Measurements from ENCODE around the gene NUDT14. TPM values are rescaled to one million over a fixed set of nuclear protein-coding genes. Genes with fewer than 3 reads are reported as not detected.

Gene NUDT14
- total RNA-seq, 1 donor from 2014 or later = 37.4 TPM

GRCh38 chr14:105136401-105137322 lies 44.5 kb downstream of the NUDT14 start:
- no peak overlapping the region for H3K27ac Mint-ChIP-seq (ENCODE audit: unreplicated experiment)
- no peak overlapping the region for H3K4me3 Mint-ChIP-seq (ENCODE audit: unreplicated experiment)
- peaks cover 12% of the 10 kb centered on the region for H3K36me3 Mint-ChIP-seq (ENCODE audit: low read depth)
- TF ChIP-seq, protein P1, sequence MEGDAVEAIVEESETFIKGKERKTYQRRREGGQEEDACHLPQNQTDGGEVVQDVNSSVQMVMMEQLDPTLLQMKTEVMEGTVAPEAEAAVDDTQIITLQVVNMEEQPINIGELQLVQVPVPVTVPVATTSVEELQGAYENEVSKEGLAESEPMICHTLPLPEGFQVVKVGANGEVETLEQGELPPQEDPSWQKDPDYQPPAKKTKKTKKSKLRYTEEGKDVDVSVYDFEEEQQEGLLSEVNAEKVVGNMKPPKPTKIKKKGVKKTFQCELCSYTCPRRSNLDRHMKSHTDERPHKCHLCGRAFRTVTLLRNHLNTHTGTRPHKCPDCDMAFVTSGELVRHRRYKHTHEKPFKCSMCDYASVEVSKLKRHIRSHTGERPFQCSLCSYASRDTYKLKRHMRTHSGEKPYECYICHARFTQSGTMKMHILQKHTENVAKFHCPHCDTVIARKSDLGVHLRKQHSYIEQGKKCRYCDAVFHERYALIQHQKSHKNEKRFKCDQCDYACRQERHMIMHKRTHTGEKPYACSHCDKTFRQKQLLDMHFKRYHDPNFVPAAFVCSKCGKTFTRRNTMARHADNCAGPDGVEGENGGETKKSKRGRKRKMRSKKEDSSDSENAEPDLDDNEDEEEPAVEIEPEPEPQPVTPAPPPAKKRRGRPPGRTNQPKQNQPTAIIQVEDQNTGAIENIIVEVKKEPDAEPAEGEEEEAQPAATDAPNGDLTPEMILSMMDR (IDR thresholded peaks at IDR 0.05) = no peak
- DNase-seq (ENCODE audit: low spot score) = peak; percentile 70
- H3K9me3 Mint-ChIP-seq (ENCODE audit: low read depth) = peaks cover 6% of the 10 kb centered on the region
- peaks cover 12% of the 10 kb centered on the region for H3K27me3 Mint-ChIP-seq (ENCODE audit: low read depth)
- no peaks in the 10 kb centered on the region for H3K4me1 Mint-ChIP-seq (ENCODE audit: low read depth)

- peaks cover 6% of the 10 kb centered on the region for H3K36me3 Mint-ChIP-seq (ENCODE audit: low read depth)
- DNase-seq (ENCODE audit: low spot score) = peak; percentile 8
- TF ChIP-seq, protein P1 (IDR thresholded peaks at IDR 0.05) = no peak
- peaks cover 6% of the 10 kb centered on the region for H3K9me3 Mint-ChIP-seq (ENCODE audit: low read depth)
- no peaks in the 10 kb centered on the region for H3K4me1 Mint-ChIP-seq (ENCODE audit: low read depth)
- H3K27ac Mint-ChIP-seq (ENCODE audit: unreplicated experiment) = no peak overlapping the region
- no peak overlapping the region for H3K4me3 Mint-ChIP-seq (ENCODE audit: unreplicated experiment)
- peaks cover 12% of the 10 kb centered on the region for H3K27me3 Mint-ChIP-seq (ENCODE audit: low read depth)
These were observed 45.3 kb downstream of the NUDT14 start for GRCh38 chr14:105135700-105136395.

GRCh38 chr14:105132921-105133654 lies 48.0 kb downstream of the NUDT14 start:
- peaks cover 20% of the 10 kb centered on the region for H3K27me3 Mint-ChIP-seq (ENCODE audit: low read depth)
- H3K9me3 Mint-ChIP-seq (ENCODE audit: low read depth) = peaks cover 3% of the 10 kb centered on the region
- H3K27ac Mint-ChIP-seq (ENCODE audit: unreplicated experiment) = no peak overlapping the region
- TF ChIP-seq, protein P1 (IDR thresholded peaks at IDR 0.05) = no peak
- no peak overlapping the region for H3K4me3 Mint-ChIP-seq (ENCODE audit: unreplicated experiment)
- DNase-seq (ENCODE audit: low spot score) = no peak
- no peaks in the 10 kb centered on the region for H3K4me1 Mint-ChIP-seq (ENCODE audit: low read depth)
- peaks cover 2% of the 10 kb centered on the region for H3K36me3 Mint-ChIP-seq (ENCODE audit: low read depth)

GRCh38 chr14:105131241-105131640 lies 49.9 kb downstream of the NUDT14 start:
- no peak for DNase-seq (ENCODE audit: low spot score)
- Mint-ChIP-seq H3K4me3 (ENCODE audit: unreplicated experiment) (no peak overlapping the region), H3K27me3 (ENCODE audit: low read depth) (peaks cover 35% of the 10 kb centered on the region), H3K27ac (ENCODE audit: unreplicated experiment) (no peak overlapping the region), H3K4me1 (ENCODE audit: low read depth) (no peaks in the 10 kb centered on the region), H3K36me3 (ENCODE audit: low read depth) (peaks cover 2% of the 10 kb centered on the region), H3K9me3 (ENCODE audit: low read depth) (peaks cover 3% of the 10 kb centered on the region)
- TF ChIP-seq, protein P1 (IDR thresholded peaks at IDR 0.05) = no peak

GRCh38 chr14:105128059-105128458 lies 53.1 kb downstream of the NUDT14 start:
- H3K4me1 Mint-ChIP-seq (ENCODE audit: low read depth) = no peaks in the 10 kb centered on the region
- peaks cover 53% of the 10 kb centered on the region for H3K27me3 Mint-ChIP-seq (ENCODE audit: low read depth)
- TF ChIP-seq, protein P1 (IDR thresholded peaks at IDR 0.05) = no peak
- H3K36me3 Mint-ChIP-seq (ENCODE audit: low read depth) = peaks cover 2% of the 10 kb centered on the region
- H3K27ac Mint-ChIP-seq (ENCODE audit: unreplicated experiment) = no peak overlapping the region
- H3K4me3 Mint-ChIP-seq (ENCODE audit: unreplicated experiment) = no peak overlapping the region
- no peak for DNase-seq (ENCODE audit: low spot score)
- peaks cover 3% of the 10 kb centered on the region for H3K9me3 Mint-ChIP-seq (ENCODE audit: low read depth)

All from chondrocyte (in vitro differentiated cells).